ENCODE measurements around the gene STXBP1. TPM values are rescaled to one million over a fixed set of nuclear protein-coding genes. Genes with fewer than 3 reads are reported as not detected.

STXBP1 gene
- polyA plus RNA-seq, 1 donor from 2014 or later = 0.33 TPM

DNA sequence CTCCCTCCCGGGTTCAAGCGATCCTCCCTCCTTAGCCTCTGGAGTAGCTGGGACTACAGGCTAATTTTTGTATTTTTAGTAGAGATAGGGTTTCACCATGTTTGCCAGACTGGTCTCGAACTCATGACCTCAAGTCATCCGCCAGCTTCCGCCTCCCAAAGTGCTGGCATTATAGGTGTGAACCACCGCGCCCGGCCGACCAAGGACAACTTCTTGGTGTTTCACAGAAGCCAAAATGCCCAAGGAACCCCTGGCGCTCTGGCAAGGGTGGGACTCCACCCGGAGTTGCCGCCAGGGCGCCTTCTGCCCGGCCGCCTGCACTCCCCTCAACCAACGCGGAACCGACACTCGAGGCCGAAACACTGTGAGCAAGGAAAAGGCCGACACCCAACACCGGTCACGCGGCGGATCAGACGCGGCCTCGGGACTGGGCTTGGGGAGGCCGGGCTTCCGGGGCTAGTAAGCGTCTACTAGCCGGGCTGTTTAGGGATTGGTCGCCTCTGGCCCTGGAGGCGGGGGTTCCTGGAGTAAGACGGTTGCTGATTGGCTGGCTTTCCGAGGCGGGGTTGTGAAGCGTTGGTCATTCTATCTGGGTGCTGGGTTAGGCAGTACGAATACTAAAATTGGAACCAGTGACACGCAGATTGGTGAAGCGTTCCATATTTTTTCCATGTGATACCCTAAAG is 87.1 kb downstream of the STXBP1 start:
- Mint-ChIP-seq H3K36me3 (no peaks in the 10 kb centered on the region), H3K4me3 (peak overlapping the region; percentile 77 to 97 (median 85)), H3K9me3 (no peaks in the 10 kb centered on the region), H3K27ac (peak overlapping the region; percentile 37 to 59 (median 59)), H3K27me3 (no peaks in the 10 kb centered on the region), H3K4me1 (peaks cover 5 to 8% (median 7%) of the 10 kb centered on the region in 3 donors)

DNA sequence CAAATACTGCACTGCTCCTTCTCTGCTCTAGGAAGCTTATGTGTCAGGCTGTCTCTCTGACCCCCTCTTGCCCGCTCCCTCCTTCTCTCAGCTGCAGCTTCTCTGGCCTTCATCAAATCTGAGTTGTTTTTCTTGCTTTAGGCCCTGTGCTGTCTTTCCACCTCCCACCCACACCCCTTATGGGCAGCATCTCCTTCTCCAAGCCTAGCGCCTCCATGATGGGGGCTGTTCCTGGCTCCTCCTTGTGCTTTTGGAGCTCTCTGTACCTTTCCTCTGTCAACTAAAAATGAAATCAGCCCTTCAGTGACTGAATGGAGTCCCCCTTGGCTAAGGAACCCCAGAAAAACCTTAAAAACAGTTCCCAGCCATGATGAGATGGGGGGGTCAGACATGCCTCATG is 88.1 kb downstream of the STXBP1 start:
- no peaks in the 10 kb centered on the region for H3K9me3 Mint-ChIP-seq
- H3K4me1 Mint-ChIP-seq = peaks cover 5 to 8% (median 7%) of the 10 kb centered on the region in 3 donors
- H3K4me3 Mint-ChIP-seq = peak overlapping the region in 2 of 4 donors; percentile 36 to 90
- no peak overlapping the region for H3K27ac Mint-ChIP-seq
- no peaks in the 10 kb centered on the region for H3K27me3 Mint-ChIP-seq
- no peaks in the 10 kb centered on the region for H3K36me3 Mint-ChIP-seq

DNA sequence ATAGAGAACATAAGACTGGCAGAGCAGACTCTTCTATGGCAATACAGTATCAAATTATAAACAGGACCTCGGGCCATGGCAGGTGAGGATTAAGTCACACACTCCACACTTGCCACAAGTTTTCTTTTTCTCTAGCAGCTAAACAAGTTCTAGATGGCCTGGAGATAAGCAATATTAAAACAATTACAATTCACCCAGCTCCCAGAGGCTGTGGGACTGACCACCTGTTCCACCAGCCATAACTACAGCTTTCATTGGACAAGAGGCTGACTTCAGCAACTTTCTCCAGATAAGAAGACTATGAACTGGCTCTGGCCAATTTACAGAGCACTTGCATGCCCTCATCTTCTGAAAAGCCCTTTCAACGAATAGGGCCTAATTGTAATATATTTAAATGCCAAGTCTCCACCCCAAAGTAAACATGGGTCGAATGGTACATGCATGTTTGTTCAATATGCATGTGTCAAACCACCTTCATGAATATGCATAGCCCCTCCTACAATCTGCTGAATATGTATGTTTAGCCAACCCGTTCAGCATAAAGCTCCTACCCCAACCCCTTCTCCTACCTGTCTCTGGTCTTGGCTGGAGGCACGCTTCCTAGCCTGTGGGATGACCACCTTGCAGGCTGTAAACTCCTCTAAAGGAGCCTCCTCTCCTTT is 88.6 kb downstream of the STXBP1 start:
- no peaks in the 10 kb centered on the region for H3K27me3 Mint-ChIP-seq
- peaks cover 5 to 8% (median 7%) of the 10 kb centered on the region in 3 donors for H3K4me1 Mint-ChIP-seq
- H3K9me3 Mint-ChIP-seq = no peaks in the 10 kb centered on the region
- H3K27ac Mint-ChIP-seq = no peak overlapping the region
- H3K4me3 Mint-ChIP-seq = peak overlapping the region in 1 of 4 donors; percentile 36
- no peaks in the 10 kb centered on the region for H3K36me3 Mint-ChIP-seq

- H3K4me3 Mint-ChIP-seq = no peak overlapping the region
- no peak overlapping the region for H3K27ac Mint-ChIP-seq
- no peaks in the 10 kb centered on the region for H3K36me3 Mint-ChIP-seq
- no peaks in the 10 kb centered on the region for H3K9me3 Mint-ChIP-seq
- H3K4me1 Mint-ChIP-seq = peaks cover 7 to 10% (median 8%) of the 10 kb centered on the region in 3 donors
- H3K27me3 Mint-ChIP-seq = no peaks in the 10 kb centered on the region
These were observed 91.3 kb downstream of the STXBP1 start for GRCh38 chr9:127703289-127703946.

DNA sequence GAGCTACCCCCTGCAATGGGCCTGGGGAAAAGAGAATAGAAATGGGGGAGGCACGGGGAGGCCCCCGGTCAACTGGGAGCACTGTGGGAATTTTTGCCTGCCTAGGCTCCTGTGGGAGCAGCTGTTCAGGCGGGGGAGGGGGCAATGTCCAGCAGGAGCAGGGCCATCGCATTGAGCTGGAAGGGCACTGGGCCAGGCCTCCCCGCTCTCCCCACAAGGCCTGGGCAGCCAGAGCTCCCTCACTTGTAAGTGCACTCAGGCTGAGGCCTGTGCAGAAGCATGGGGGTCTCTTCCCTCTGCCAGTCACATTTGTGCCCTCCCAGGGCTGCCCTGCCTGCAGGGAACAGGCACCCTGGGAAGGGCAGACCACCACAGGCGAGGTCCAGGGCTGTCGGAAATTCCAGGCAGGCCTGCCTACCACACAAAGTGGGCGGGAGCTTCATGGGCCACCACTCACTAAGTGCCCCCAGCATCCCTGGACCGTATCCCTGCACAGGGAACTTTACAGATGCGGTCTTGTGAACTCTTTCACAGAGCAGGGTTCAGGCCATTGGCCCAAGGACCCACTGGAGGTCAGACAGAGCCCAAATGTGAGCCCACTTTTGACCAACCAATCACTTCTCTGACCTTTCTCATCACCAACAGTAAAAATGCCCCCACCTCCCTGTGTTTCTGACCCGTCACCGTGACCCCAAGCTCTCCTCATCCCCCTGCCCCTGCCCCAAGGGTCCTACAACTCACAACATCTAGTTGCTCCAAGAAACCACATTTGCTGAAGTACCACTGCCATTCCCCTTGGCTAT is 93.7 kb downstream of the STXBP1 start:
- H3K36me3 Mint-ChIP-seq = peaks cover 4% of the 10 kb centered on the region
- H3K27ac Mint-ChIP-seq = no peak overlapping the region
- no peaks in the 10 kb centered on the region for H3K9me3 Mint-ChIP-seq
- H3K4me3 Mint-ChIP-seq = no peak overlapping the region
- peaks cover 3% of the 10 kb centered on the region for H3K27me3 Mint-ChIP-seq
- H3K4me1 Mint-ChIP-seq = peaks cover 0 to 6% (median 0%) of the 10 kb centered on the region in 3 donors

GRCh38 chr9:127706836-127707241 is 94.8 kb downstream of the STXBP1 start, which contains the start of gene CFAP157:
CFAP157 (plus strand) TSS chr9:127706988; CDS start chr9:127707032, 44 bp downstream.
- peak within 1 kb of the TSS in 2 of 4 donors; percentile 10 to 72 for H3K4me3 Mint-ChIP-seq
- no peaks in the 10 kb centered on the region for H3K9me3 Mint-ChIP-seq
- peaks cover 3% of the 10 kb centered on the region for H3K27me3 Mint-ChIP-seq
- H3K4me1 Mint-ChIP-seq = peaks cover 0 to 9% (median 0%) of the 10 kb centered on the region in 3 donors
- H3K36me3 Mint-ChIP-seq = peaks cover 4% of the 10 kb centered on the region
- H3K27ac Mint-ChIP-seq = peak within 1 kb of the TSS in 1 of 3 donors; percentile 59

DNA sequence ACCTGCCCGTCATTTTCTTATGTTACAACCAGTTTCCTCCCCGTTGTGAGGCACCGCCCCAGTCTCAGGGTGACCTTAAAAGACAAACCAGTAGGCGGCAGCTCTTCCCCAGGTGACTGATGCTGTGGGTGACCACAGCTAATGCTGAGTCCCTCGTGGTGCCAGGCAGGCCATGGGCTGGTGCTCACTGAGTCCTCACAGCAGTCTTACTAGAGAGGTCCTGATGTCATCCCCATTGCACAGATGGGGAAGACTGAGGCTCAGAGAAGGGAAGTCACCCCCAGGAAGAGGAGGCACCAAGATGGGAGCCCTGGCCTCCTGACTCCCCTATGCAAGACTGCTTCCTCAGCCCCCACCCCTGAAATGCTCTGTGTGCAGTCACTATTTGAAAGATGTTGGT is 95.7 kb downstream of the STXBP1 start:
- Mint-ChIP-seq H3K27ac (peak overlapping the region in 1 of 3 donors; percentile 59), H3K36me3 (peaks cover 4% of the 10 kb centered on the region), H3K27me3 (peaks cover 3% of the 10 kb centered on the region), H3K9me3 (no peaks in the 10 kb centered on the region), H3K4me1 (peaks cover 0 to 9% (median 0%) of the 10 kb centered on the region in 3 donors), H3K4me3 (peak overlapping the region in 1 of 4 donors; percentile 10)

GRCh38 chr9:127708952-127709587 is 97.0 kb downstream of the STXBP1 start:
- Mint-ChIP-seq H3K9me3 (no peaks in the 10 kb centered on the region), H3K4me3 (peak overlapping the region in 1 of 4 donors; percentile 22), H3K27me3 (peaks cover 3% of the 10 kb centered on the region), H3K4me1 (peaks cover 0 to 9% (median 0%) of the 10 kb centered on the region in 3 donors), H3K27ac (no peak overlapping the region), H3K36me3 (peaks cover 4% of the 10 kb centered on the region)

- peaks cover 0 to 12% (median 2%) of the 10 kb centered on the region in 3 donors for H3K4me1 Mint-ChIP-seq
- peaks cover 3% of the 10 kb centered on the region for H3K27me3 Mint-ChIP-seq
- peak overlapping the region in 2 of 4 donors; percentile 12 to 22 for H3K4me3 Mint-ChIP-seq
- peaks cover 4% of the 10 kb centered on the region for H3K36me3 Mint-ChIP-seq
- no peak overlapping the region for H3K27ac Mint-ChIP-seq
- no peaks in the 10 kb centered on the region for H3K9me3 Mint-ChIP-seq
These were observed 98.2 kb downstream of the STXBP1 start for GRCh38 chr9:127710204-127710783.

DNA sequence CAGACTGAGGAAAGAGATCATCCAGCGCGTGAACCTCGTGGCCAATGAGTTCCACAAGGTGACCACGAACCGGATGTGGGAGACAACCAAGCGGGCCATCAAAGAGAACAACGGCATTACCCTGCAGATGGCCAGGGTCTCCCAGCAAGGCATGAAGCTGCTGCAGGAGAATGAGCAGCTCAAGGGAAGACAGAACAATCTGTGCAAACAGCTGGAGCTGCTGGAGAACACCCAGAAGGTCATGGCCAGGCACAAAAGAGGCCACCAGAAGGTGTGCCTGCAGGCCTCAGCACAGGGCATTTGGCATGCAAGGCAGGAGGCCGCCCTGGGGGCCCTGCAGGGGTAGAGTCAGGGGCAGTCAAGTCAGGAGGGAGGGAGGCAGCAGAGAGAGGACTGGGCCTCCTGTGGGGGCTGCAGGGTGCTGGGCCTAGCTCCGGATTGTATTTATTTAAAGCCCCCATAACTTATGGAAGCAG is 99.2 kb downstream of the STXBP1 start:
- H3K36me3 Mint-ChIP-seq = peaks cover 4% of the 10 kb centered on the region
- H3K9me3 Mint-ChIP-seq = no peaks in the 10 kb centered on the region
- peaks cover 0 to 16% (median 6%) of the 10 kb centered on the region in 3 donors for H3K4me1 Mint-ChIP-seq
- no peak overlapping the region for H3K27ac Mint-ChIP-seq
- H3K27me3 Mint-ChIP-seq = peaks cover 3% of the 10 kb centered on the region
- H3K4me3 Mint-ChIP-seq = peak overlapping the region in 2 of 4 donors; percentile 9 to 52

GRCh38 chr9:127711831-127712274 is 99.8 kb downstream of the STXBP1 start:
- Mint-ChIP-seq H3K27me3 (peaks cover 3% of the 10 kb centered on the region), H3K9me3 (no peaks in the 10 kb centered on the region), H3K36me3 (peaks cover 4% of the 10 kb centered on the region), H3K4me1 (peaks cover 0 to 16% (median 6%) of the 10 kb centered on the region in 3 donors), H3K4me3 (no peak overlapping the region), H3K27ac (no peak overlapping the region)

DNA sequence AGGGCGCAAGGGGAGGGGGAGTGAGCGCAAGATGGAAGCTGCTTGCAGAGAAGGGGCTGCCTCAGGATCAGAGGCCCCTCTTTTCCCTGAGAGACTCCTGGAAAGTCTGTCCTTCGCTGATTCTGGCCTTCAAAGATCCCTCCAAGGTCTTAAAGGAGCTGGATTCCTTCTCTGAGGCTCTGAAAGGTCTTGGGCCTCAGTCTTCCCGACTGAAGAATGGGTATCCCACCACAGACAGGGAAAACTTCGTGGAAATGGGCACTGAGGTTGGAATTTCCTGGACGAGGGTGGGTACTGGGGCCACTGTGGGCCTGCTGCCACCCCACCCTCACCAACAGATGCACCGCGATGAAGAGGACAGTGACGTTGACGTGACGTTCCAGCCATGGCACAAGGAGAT is 100.3 kb downstream of the STXBP1 start:
- peaks cover 0 to 15% (median 6%) of the 10 kb centered on the region in 3 donors for H3K4me1 Mint-ChIP-seq

DNA sequence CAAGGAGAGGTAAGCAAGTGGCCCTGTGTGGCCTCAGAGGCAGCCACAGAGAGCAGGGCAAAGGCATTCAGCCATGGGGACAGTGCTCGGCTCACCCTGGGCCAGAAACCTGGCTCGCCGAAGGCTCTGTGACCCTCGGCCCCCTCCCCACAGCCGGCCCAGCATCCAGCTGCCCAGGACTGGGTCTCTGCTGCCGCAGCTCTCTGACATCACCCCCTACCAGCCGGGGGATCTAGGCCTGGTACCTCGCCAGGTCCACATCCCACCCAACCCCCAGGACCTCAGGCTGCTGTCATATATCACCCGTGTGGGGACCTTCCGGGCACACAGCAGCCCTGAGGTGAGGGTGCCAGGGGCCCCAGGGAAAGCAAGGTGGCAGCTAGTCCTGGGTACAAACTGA is 100.8 kb downstream of the STXBP1 start:
- H3K27ac Mint-ChIP-seq = no peak overlapping the region
- H3K36me3 Mint-ChIP-seq = peaks cover 4% of the 10 kb centered on the region
- H3K27me3 Mint-ChIP-seq = peaks cover 3% of the 10 kb centered on the region
- H3K4me3 Mint-ChIP-seq = peak overlapping the region in 2 of 4 donors; percentile 28 to 63
- no peaks in the 10 kb centered on the region for H3K9me3 Mint-ChIP-seq
- H3K4me1 Mint-ChIP-seq = peaks cover 0 to 12% (median 6%) of the 10 kb centered on the region in 3 donors

More for the DNA sequence above, 100.3 kb downstream of the STXBP1 start:
- no peak overlapping the region for H3K27ac Mint-ChIP-seq
- peaks cover 3% of the 10 kb centered on the region for H3K27me3 Mint-ChIP-seq
- peaks cover 4% of the 10 kb centered on the region for H3K36me3 Mint-ChIP-seq
- H3K9me3 Mint-ChIP-seq = no peaks in the 10 kb centered on the region
- peak overlapping the region in 1 of 4 donors; percentile 55 for H3K4me3 Mint-ChIP-seq

All from IgD-negative memory B cell (primary cell).